T-helper 1 cell treated with Interleukin-12 subunit alpha and Interleukin-12 subunit beta and Interleukin-4 antibody, amounts not matched to agents 30 μg/mL and 1 μg/mL, for 36 hours (primary cell): ENCODE results near the gene HOXA2.
A peak's percentile ranks its signal among the peaks of the same experiment; 100 is the strongest.

Experiments
- H3K27ac Mint-ChIP-seq: one replicate; pipeline ENCODE4 v1.8.0; 2021; ENCODE audit warnings: mild to moderate bottlenecking, mixed read lengths
- H3K27me3 Mint-ChIP-seq: one replicate; pipeline ENCODE4 v1.8.0; 2021; ENCODE audit warnings: low read depth, mixed read lengths
- H3K36me3 Mint-ChIP-seq: one replicate; pipeline ENCODE4 v1.8.0; 2021; ENCODE audit warnings: low read depth, mixed read lengths
- H3K4me1 Mint-ChIP-seq: one replicate; pipeline ENCODE4 v1.8.0; 2021; ENCODE audit warnings: low read depth, mixed read lengths
- H3K4me3 Mint-ChIP-seq: one replicate; pipeline ENCODE4 v1.8.0; 2021; ENCODE audit warnings: mild to moderate bottlenecking, moderate library complexity, mixed read lengths
- H3K9me3 Mint-ChIP-seq: one replicate; pipeline ENCODE4 v1.8.0; 2021; ENCODE audit warnings: mixed read lengths

The HOXA2 gene

GRCh38 chr7:27143950-27144780 is 41.7 kb upstream of the HOXA2 start:
- H3K9me3 Mint-ChIP-seq = no peaks in the 10 kb centered on the region
- H3K27me3 Mint-ChIP-seq = peaks cover 34% of the 10 kb centered on the region
- no peaks in the 10 kb centered on the region for H3K36me3 Mint-ChIP-seq
- peaks cover 2% of the 10 kb centered on the region for H3K4me1 Mint-ChIP-seq
- H3K4me3 Mint-ChIP-seq = no peak overlapping the region
- H3K27ac Mint-ChIP-seq = no peak overlapping the region

DNA sequence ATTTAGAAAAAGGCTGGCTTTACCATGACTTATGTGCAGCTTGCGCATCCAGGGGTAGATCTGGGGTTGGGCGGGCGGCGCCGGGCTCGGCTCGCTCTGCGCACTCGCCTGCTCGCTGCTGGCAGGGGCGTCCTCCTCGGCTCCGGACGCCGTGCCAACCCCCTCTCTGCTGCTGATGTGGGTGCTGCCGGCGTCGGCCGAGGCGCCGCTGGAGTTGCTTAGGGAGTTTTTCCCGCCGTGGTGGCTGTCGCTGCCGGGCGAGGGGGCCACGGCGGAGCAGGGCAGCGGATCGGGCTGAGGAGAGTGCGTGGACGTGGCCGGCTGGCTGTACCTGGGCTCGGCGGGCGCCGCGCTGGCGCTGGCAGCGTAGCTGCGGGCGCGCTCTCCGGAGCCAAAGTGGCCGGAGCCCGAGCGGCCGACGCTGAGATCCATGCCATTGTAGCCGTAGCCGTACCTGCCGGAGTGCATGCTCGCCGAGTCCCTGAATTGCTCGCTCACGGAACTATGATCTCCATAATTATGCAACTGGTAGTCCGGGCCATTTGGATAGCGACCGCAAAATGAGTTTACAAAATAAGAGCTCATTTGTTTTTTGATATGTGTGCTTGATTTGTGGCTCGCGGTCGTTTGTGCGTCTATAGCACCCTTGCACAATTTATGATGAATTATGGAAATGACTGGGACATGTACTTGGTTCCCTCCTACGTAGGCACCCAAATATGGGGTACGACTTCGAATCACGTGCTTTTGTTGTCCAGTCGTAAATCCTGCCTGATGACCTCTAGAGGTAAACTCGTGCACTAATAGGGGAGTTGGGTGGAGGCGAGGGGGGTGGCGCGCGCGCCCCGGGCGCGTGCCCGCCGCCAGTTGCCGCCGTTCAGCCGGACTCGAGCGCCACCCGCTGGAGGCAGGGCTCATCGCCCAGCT is 40.8 kb upstream of the HOXA2 start, which contains the start of gene HOXA5:
Gene HOXA5, minus strand, starts transcription at position 659 of the 927 bp plus-strand sequence. Its CDS starts 74 bp downstream, at position 585.
- no peak within 1 kb of the TSS for H3K4me3 Mint-ChIP-seq
- H3K27ac Mint-ChIP-seq = no peak within 1 kb of the TSS

GRCh38 chr7:27142580-27143022 is 40.1 kb upstream of the HOXA2 start:
- Mint-ChIP-seq H3K4me1 (no peaks in the 10 kb centered on the region), H3K36me3 (no peaks in the 10 kb centered on the region), H3K9me3 (no peaks in the 10 kb centered on the region), H3K4me3 (no peak overlapping the region), H3K27me3 (peaks cover 33% of the 10 kb centered on the region), H3K27ac (no peak overlapping the region)

More for the DNA sequence above, 40.8 kb upstream of the HOXA2 start, which contains the start of gene HOXA5:
- Mint-ChIP-seq H3K27me3 (peaks cover 33% of the 10 kb centered on the region), H3K36me3 (no peaks in the 10 kb centered on the region), H3K9me3 (no peaks in the 10 kb centered on the region), H3K4me1 (peaks cover 2% of the 10 kb centered on the region)

- H3K27ac Mint-ChIP-seq = no peak overlapping the region
These were observed 39.6 kb upstream of the HOXA2 start for GRCh38 chr7:27141923-27142579.

DNA sequence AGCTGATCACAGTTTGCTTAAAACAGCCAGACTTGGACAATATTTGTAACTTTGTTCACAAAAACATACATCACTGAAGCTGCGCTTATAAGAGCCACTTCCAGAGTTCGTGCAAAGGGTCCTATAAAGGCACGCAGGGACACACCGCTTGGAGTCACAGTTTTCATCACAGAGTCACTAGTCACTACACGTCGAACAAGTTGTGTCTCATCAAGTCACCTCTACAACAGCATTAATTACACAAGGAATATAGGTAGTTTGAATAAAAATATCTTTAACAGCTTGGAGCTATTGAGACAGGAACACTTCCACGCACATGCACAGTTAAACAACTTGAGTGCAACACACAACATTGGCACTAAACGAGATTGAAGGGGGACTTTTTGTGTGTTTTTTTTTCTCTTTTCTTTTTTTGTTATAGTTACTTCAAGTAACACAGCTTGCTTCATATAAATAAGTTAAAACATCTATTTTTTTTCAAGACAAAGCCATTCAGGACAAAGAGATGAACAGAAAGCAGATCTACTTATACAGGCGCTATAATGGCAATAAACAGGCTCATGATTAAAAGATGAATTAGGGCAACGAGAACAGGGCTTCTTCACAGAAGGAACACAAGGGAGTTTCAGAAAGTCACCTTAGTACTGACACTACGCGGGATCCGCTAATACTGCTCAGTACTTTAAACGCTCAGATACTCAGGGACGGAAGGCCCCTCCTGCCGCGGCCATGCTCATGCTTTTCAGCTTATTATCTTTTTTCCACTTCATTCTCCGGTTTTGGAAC is 38.8 kb upstream of the HOXA2 start:
- no peak overlapping the region for H3K4me3 Mint-ChIP-seq
- no peak overlapping the region for H3K27ac Mint-ChIP-seq
- no peaks in the 10 kb centered on the region for H3K36me3 Mint-ChIP-seq
- H3K9me3 Mint-ChIP-seq = no peaks in the 10 kb centered on the region
- H3K27me3 Mint-ChIP-seq = peaks cover 26% of the 10 kb centered on the region
- H3K4me1 Mint-ChIP-seq = peaks cover 1% of the 10 kb centered on the region

More at GRCh38 chr7:27141923-27142579, 39.6 kb upstream of the HOXA2 start:
- Mint-ChIP-seq H3K4me3 (no peak overlapping the region), H3K4me1 (peaks cover 1% of the 10 kb centered on the region), H3K36me3 (no peaks in the 10 kb centered on the region), H3K9me3 (no peaks in the 10 kb centered on the region), H3K27me3 (peaks cover 31% of the 10 kb centered on the region)

DNA sequence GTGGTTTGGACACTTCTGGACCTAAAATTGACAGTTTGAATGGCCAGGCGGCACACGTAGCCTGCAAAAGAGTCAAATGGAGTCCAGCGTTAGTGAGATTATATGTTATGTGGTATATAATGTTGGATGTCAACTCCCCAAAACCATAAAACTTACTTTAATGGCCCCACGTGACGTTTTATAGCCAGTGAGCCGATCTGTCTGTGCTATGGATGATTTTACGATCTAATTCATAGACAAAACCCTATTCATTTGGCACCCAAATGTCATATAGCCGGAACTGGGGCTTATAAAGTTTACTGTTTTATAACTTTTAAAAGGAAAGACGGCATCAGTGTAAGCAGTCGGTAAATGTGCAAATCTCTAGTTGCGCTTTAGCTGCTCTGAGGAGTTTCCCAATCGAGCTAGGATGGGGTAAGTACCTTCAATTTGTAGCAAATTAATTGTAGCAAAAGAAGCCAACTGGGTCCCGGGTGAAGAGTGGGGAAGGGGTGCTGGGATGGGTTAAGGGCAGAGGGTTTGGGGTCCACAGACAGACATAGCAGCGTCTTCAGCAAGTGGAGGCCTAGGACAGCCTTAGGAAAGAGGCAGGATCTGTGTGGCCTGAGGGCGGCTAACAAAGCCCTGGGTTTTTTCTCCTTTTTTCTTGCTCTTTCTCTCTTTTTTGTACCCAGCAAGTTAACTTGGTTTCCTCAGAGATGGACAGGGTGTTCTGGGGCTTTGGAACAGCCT is 37.8 kb upstream of the HOXA2 start:
- Mint-ChIP-seq H3K4me1 (peaks cover 8% of the 10 kb centered on the region), H3K36me3 (no peaks in the 10 kb centered on the region), H3K9me3 (no peaks in the 10 kb centered on the region), H3K27me3 (peaks cover 32% of the 10 kb centered on the region), H3K27ac (no peak overlapping the region), H3K4me3 (no peak overlapping the region)

- Mint-ChIP-seq H3K4me3 (no peak overlapping the region), H3K27ac (no peak overlapping the region), H3K9me3 (no peaks in the 10 kb centered on the region), H3K27me3 (peaks cover 34% of the 10 kb centered on the region), H3K36me3 (no peaks in the 10 kb centered on the region), H3K4me1 (peaks cover 15% of the 10 kb centered on the region)
These were observed 37.0 kb upstream of the HOXA2 start for GRCh38 chr7:27139334-27140125.

DNA sequence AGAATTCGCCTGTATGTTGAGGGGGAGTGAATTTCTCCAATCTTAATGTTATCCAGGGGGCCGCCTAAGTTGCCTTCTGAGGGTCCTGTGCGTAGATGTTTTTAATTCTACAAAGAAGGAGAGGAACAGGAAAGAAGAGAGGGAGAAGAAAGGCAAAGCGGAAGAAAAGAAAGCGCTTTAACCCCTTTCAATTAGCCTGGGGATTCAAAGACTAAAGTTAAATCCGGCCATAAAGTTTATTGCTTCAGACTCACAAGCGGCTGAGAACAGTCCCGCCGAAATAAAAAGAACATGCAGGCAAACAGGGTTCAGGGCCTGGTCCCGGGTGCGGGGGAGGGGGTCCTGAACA is 36.5 kb upstream of the HOXA2 start:
- no peak overlapping the region for H3K27ac Mint-ChIP-seq
- no peak overlapping the region for H3K4me3 Mint-ChIP-seq
- H3K9me3 Mint-ChIP-seq = no peaks in the 10 kb centered on the region
- H3K36me3 Mint-ChIP-seq = no peaks in the 10 kb centered on the region
- H3K27me3 Mint-ChIP-seq = peaks cover 40% of the 10 kb centered on the region
- H3K4me1 Mint-ChIP-seq = peaks cover 21% of the 10 kb centered on the region

DNA sequence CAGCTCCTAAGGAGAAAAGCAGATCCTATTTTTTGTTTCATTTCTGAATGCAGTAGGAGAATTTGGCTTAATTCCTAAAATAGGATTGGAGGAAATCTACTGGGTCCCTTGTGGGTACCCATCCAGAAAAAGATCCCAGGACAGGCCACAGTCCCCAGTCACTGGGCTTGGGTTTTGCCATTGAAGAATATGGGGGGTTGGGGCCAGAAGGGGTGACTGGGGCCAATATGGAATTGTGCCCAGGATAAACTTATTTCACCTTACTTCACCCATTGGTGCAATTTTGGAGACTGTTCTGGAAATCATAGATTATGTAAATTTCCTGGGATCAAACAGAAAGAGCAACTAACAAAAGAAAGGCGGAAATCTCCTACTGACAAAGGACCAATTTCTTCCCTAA is 36.0 kb upstream of the HOXA2 start:
- Mint-ChIP-seq H3K4me3 (no peak overlapping the region), H3K27ac (no peak overlapping the region), H3K4me1 (peaks cover 24% of the 10 kb centered on the region), H3K9me3 (no peaks in the 10 kb centered on the region), H3K27me3 (peaks cover 43% of the 10 kb centered on the region), H3K36me3 (no peaks in the 10 kb centered on the region)

GRCh38 chr7:27137640-27138315 is 35.3 kb upstream of the HOXA2 start:
- no peak overlapping the region for H3K27ac Mint-ChIP-seq
- no peaks in the 10 kb centered on the region for H3K36me3 Mint-ChIP-seq
- no peaks in the 10 kb centered on the region for H3K9me3 Mint-ChIP-seq
- peaks cover 47% of the 10 kb centered on the region for H3K27me3 Mint-ChIP-seq
- no peak overlapping the region for H3K4me3 Mint-ChIP-seq
- peaks cover 28% of the 10 kb centered on the region for H3K4me1 Mint-ChIP-seq

GRCh38 chr7:27134392-27134791 is 31.9 kb upstream of the HOXA2 start:
- Mint-ChIP-seq H3K4me1 (peaks cover 28% of the 10 kb centered on the region), H3K9me3 (no peaks in the 10 kb centered on the region), H3K36me3 (peaks cover 1% of the 10 kb centered on the region), H3K4me3 (peak overlapping the region; percentile 35), H3K27me3 (peaks cover 58% of the 10 kb centered on the region), H3K27ac (peak overlapping the region; percentile 34)
